ENCODE data around the gene TSPAN3.

The TSPAN3 gene

GRCh38 chr15:76993114-76993725 lies 77.7 kb downstream of the TSPAN3 start:
- DNase-seq (ENCODE audit: insufficient read length, low spot score) (no peak), FAIRE-seq (no peak)

GRCh38 chr15:76991741-76992645 lies 78.9 kb downstream of the TSPAN3 start:
- FAIRE-seq (no peak), DNase-seq (ENCODE audit: insufficient read length, low spot score) (no peak)
